Right lobe of liver (tissue), 4 donors: ENCODE data around the gene GALNT1.

Source experiments
- CTCF ChIP-seq, 4 donors: fragments of 200-600 bp in 3 of 4; fragments of 450-650 bp in 1 of 4; IDR thresholded peaks; one replicate each; pipeline versions ENCODE4 v1.5.1 to v1.8.0; 2016 to 2022; ENCODE audit warnings: antibody characterized with exemption in 4 of 4, mild to moderate bottlenecking in 2 of 4
- POLR2A ChIP-seq: fragments of 450-650 bp; IDR thresholded peaks from one replicate; pipeline ENCODE4 v1.6.1; 2017; ENCODE audit warnings: antibody characterized with exemption, mild to moderate bottlenecking
- donor health status: DM: no; HTN: no; CAD: no.
- donor health status: DM: no; HTN: no; CAD: no.
- donor health status: DM: no; HTN: yes; CAD: no.

- TF ChIP-seq CTCF (IDR thresholded peaks at IDR 0.05), result no peak
- no peak for TF ChIP-seq POLR2A
Observed at GRCh38 chr18:35605686-35606417, 24.3 kb downstream of the GALNT1 start.
